Aorta (tissue), 5 donors: ENCODE measurements around the gene CDK10. TPM values are rescaled to one million over a fixed set of nuclear protein-coding genes. Genes with fewer than 3 reads are reported as not detected.
"Not testable (repeated sequence)": the region's sequence is repeated elsewhere in the genome, so short reads cannot be mapped to it uniquely, and the experiment has no call there.

Experiments used
- ATAC-seq: fragments of 200-7000 bp; cut with Tn5 transposase; one replicate; pipeline ENCODE4 v1.9.1; 2022; ENCODE audit warnings: moderate library complexity; ENCODE audit not compliant: low FRiP score
- DNase-seq, 2 donors: peaks; one replicate each; pipeline ENCODE4 v3.0.0-alpha.2; 2020
- H3K27ac ChIP-seq, 2 donors: one replicate each; pipeline ENCODE4 v1.5.1; 2013; ENCODE audit warnings: low read length in 2 of 2, mild to moderate bottlenecking in 2 of 2, moderate library complexity in 2 of 2, control low read depth in 1 of 2, inconsistent platforms in 1 of 2, low read depth in 1 of 2
- H3K27me3 ChIP-seq, 2 donors: one replicate each; pipeline ENCODE4 v1.6.1; 2013; ENCODE audit warnings: control low read depth in 1 of 2, low read length in 1 of 2, mild to moderate bottlenecking in 1 of 2, moderate library complexity in 1 of 2; ENCODE audit not compliant: insufficient read depth in 2 of 2, control insufficient read depth in 1 of 2
- H3K36me3 ChIP-seq, 2 donors: one replicate each; pipeline ENCODE4 v1.6.1; 2013; ENCODE audit warnings: control low read depth in 1 of 2, low read length in 1 of 2, mild to moderate bottlenecking in 1 of 2; ENCODE audit not compliant: insufficient read depth in 2 of 2, control insufficient read depth in 1 of 2
- H3K4me1 ChIP-seq, 2 donors: one replicate each; pipeline ENCODE4 v1.6.1; 2013; ENCODE audit warnings: low read length in 2 of 2, control low read depth in 1 of 2, mild to moderate bottlenecking in 1 of 2, moderate library complexity in 1 of 2; ENCODE audit not compliant: insufficient read depth in 2 of 2, control insufficient read depth in 1 of 2
- H3K4me3 ChIP-seq, 2 donors: one replicate each; pipeline ENCODE4 v1.5.1; 2013; ENCODE audit warnings: low read length in 2 of 2, control low read depth in 1 of 2, mild to moderate bottlenecking in 1 of 2
- H3K9me3 ChIP-seq: one replicate; pipeline ENCODE4 v1.6.1; 2013; ENCODE audit warnings: mild to moderate bottlenecking, low read length; ENCODE audit not compliant: control insufficient read depth
- WGBS, 2 donors: extraction: QIAGEN DNeasy Blood & Tissue Kit; methylation state at CpG; one replicate each; pipeline ENCODE4 v1.1.7; 2013; 5-methylcytosine and 5-hydroxymethylcytosine counted together
- intact Hi-C, 2 donors: fragments of 100-400 bp; cut with DNase I; formaldehyde crosslinking; loops; one replicate each; pipeline versions ENCODE4 v1.14.2 to v1.15.0; 2022
- polyA plus RNA-seq, 2 donors: library from polyadenylated mRNA; stranded (reverse); fragments of 200-250 nt; gene quantifications; one replicate each; pipeline ENCODE4 v1.2.3, GENCODE V29; 2013
- total RNA-seq, 2 donors: library from RNA; stranded (reverse); fragmentation: NEBNext Ultra II Directional; extraction: Animal tissue kit (Norgen Biotek cat#: 25700); gene quantifications; one replicate each; pipeline ENCODE4 v1.2.1, GENCODE V29; 2021
- donor health status: healthy with polysubstance abuse.
- donor health status: Bipolar disorder and iron deficiency.
- donor health status: DM: no; HTN: no; CAD: no.
- donor health status: DM: no; HTN: no; CAD: no.
- donor health status: DM: yes; HTN: yes; CAD: no.

The CDK10 gene
- total and polyA plus RNA-seq, 4 donors, result 24.7 to 134 (median 50.5) TPM

GRCh38 chr16:89689621-89690020 is 3.1 kb downstream of the CDK10 start:
- H3K9me3 ChIP-seq, H3K36me3 ChIP-seq, H3K27me3 ChIP-seq, intact Hi-C loops, H3K4me1 ChIP-seq, ATAC-seq, H3K4me3 ChIP-seq, DNase-seq, H3K27ac ChIP-seq: not testable (repeated sequence)
- WGBS, 2 donors, result 84 to 97% methylated on average over 4 of the region's 4 CpGs

DNA sequence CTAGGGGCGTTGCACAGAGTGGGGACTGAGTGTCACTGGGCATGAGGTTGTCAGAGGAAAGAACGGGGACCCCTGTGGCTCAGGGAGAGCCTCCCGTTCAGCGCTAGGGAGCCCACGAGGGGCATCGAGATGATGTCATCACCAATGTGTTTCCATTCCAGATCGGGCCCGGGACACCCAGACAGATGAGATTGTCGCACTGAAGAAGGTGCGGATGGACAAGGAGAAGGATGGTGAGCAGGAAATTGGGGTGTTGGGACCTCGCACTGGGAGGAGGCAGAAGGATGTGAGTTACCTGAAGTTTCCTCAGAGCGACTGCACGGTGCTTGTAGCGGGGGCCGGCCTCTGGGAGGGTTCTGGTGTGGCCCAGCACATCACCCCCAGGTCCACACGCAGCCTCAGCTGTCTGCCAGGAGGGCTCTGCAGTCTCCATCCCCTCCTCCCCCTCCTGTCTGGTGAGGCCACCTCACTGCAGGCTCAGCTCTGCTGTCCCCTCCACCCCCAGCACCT is 4.0 kb downstream of the CDK10 start:
- Histone ChIP-seq H3K9me3 (no peaks in the 10 kb centered on the region), H3K4me1 (no peaks in the 10 kb centered on the region), H3K27me3 (peaks cover 0 to under 1% of the 10 kb centered on the region in 2 donors), H3K27ac (no peak overlapping the region), H3K36me3 (no peaks in the 10 kb centered on the region), H3K4me3 (no peak overlapping the region)
- WGBS, 2 donors, result 89 to 93% methylated on average over 16 of the region's 16 CpGs
- intact Hi-C loops, result no loop called here
- no peak for ATAC-seq
- no peak for DNase-seq

DNA sequence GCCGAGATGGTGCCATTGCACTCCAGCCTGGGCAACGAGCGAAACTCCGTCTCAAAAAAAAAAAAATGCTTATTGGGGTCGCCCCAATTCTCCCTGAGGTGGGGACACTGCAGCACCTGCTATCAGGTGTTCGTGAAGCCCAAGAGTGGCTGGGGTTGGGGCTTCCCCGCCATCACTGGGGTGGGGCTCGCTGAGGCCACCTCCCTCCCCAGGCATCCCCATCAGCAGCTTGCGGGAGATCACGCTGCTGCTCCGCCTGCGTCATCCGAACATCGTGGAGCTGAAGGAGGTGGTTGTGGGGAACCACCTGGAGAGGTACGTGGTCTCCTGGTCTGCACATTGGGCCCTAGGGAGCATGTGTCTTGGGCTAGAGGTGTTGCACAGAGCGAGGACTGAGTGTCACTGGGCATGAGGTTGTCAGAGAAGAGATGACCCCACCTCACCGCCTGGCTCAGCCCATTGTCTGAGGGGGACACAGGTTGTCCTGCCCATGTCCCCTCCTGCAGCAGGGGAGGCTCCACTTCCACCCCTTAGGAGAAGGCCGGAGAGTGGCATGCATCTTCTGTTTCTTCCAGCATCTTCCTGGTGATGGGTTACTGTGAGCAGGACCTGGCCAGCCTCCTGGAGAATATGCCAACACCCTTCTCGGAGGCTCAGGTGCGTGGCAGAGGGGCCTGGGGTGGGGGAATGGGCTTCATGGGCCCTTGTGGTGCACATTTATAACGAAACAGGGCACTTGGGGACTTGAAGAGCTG is 4.9 kb downstream of the CDK10 start:
- DNase-seq (no peak), ATAC-seq (no peak)
- no peak overlapping the region for H3K4me3 ChIP-seq
- no peaks in the 10 kb centered on the region for H3K4me1 ChIP-seq
- intact Hi-C loops, result no loop called here
- H3K27me3 ChIP-seq, result peaks cover 0 to 3% of the 10 kb centered on the region in 2 donors
- no peaks in the 10 kb centered on the region for H3K9me3 ChIP-seq
- 96 to 97% methylated on average over 21 of the region's 21 CpGs for WGBS, 2 donors
- no peak overlapping the region for H3K27ac ChIP-seq
- H3K36me3 ChIP-seq, result no peaks in the 10 kb centered on the region

GRCh38 chr16:89691986-89692569 is 5.6 kb downstream of the CDK10 start:
- Histone ChIP-seq H3K4me1 (no peaks in the 10 kb centered on the region), H3K27me3 (peaks cover 0 to 3% of the 10 kb centered on the region in 2 donors), H3K9me3 (no peaks in the 10 kb centered on the region), H3K4me3 (no peak overlapping the region), H3K27ac (no peak overlapping the region), H3K36me3 (no peaks in the 10 kb centered on the region)
- WGBS, 2 donors, result 93 to 94% methylated on average over 13 of the region's 13 CpGs
- ATAC-seq (no peak), DNase-seq (no peak)
- intact Hi-C loops, result no loop called here

DNA sequence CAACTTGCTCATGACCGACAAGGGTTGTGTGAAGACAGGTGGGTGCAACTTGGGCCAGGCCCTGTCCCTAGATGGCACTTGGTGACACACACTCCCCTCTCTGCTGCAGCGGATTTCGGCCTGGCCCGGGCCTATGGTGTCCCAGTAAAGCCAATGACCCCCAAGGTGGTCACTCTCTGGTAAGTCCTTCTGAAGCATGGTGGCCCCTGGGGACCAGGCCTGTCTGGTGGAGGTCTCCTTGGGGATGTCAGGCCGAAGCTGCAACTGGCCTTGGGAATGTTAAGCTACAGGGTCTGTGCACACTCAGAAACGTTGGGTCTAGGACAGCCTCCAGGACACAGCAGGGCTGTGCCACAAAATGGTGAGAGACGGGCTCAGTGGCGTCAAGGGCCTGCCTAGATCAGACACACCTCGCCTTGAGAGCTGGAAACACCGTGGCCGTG is 6.8 kb downstream of the CDK10 start:
- no peak for DNase-seq
- H3K9me3 ChIP-seq, result no peaks in the 10 kb centered on the region
- H3K4me3 ChIP-seq, result no peak overlapping the region
- no peak for ATAC-seq
- no peaks in the 10 kb centered on the region for H3K36me3 ChIP-seq
- H3K27ac ChIP-seq, result no peak overlapping the region
- intact Hi-C loops, result no loop called here
- WGBS, 2 donors, result 89 to 90% methylated on average over 11 of the region's 11 CpGs
- peaks cover 0 to 3% of the 10 kb centered on the region in 2 donors for H3K27me3 ChIP-seq
- no peaks in the 10 kb centered on the region for H3K4me1 ChIP-seq

GRCh38 chr16:89693931-89694783 is 7.7 kb downstream of the CDK10 start:
- Histone ChIP-seq H3K9me3 (no peaks in the 10 kb centered on the region), H3K4me3 (no peak overlapping the region), H3K36me3 (no peaks in the 10 kb centered on the region), H3K27me3 (peaks cover 0 to 3% of the 10 kb centered on the region in 2 donors), H3K27ac (no peak overlapping the region), H3K4me1 (no peaks in the 10 kb centered on the region)
- no peak for ATAC-seq
- 88% methylated on average over 32 of the region's 32 CpGs for WGBS, 2 donors
- peak in 1 of 2 donors; percentile 76 for DNase-seq
- intact Hi-C loops, result no loop called here

- DNase-seq, ATAC-seq, H3K27me3 ChIP-seq, intact Hi-C loops, H3K36me3 ChIP-seq, H3K27ac ChIP-seq, H3K4me1 ChIP-seq, H3K4me3 ChIP-seq, H3K9me3 ChIP-seq: not testable (repeated sequence)
- WGBS, 2 donors, result 91 to 92% methylated on average over 21 to 23 of the region's 23 CpGs
Observed at GRCh38 chr16:89694784-89695085, 8.2 kb downstream of the CDK10 start.

DNA sequence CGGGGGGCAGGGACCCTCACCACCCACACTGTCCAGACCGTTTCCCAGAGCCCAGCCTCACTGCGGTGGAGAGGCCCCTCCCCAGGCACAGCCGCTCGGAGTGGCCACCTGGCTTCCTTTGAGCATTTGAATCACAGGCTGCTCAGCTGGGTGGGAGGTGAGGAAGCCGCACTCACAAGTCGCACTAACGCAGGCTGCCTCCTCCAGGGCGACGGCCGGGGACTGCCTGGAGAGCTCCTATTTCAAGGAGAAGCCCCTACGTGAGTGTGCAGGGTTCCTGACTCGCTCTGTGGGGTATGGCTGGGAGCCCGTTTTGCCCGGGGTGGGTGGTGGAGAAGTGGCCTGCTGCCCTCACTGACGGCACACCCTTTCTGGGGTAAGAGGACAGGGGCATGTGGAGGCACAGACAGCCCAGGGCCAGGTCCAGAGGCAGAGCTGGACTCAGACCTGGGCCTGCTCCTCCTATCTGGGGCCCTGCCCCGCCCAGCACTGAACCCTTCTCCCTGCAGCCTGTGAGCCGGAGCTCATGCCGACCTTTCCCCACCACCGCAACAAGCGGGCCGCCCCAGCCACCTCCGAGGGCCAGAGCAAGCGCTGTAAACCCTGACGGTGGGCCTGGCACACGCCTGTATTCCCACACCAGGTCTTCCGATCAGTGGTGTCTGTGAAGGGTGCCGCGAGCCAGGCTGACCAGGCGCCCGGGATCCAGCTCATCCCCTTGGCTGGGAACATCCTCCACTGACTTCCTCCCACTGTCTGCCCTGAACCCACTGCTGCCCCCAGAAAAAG is 8.8 kb downstream of the CDK10 start:
- ATAC-seq, result no peak
- no peaks in the 10 kb centered on the region for H3K4me1 ChIP-seq
- peaks cover 0 to 3% of the 10 kb centered on the region in 2 donors for H3K27me3 ChIP-seq
- peak in 1 of 2 donors; percentile 54 for DNase-seq
- intact Hi-C loops, result no loop called here
- no peaks in the 10 kb centered on the region for H3K9me3 ChIP-seq
- H3K36me3 ChIP-seq, result no peaks in the 10 kb centered on the region
- no peak overlapping the region for H3K4me3 ChIP-seq
- WGBS, 2 donors, result 87 to 89% methylated on average over 31 of the region's 31 CpGs
- no peak overlapping the region for H3K27ac ChIP-seq
